ENCODE results near the gene PHACTR1.

PHACTR1 gene

DNA sequence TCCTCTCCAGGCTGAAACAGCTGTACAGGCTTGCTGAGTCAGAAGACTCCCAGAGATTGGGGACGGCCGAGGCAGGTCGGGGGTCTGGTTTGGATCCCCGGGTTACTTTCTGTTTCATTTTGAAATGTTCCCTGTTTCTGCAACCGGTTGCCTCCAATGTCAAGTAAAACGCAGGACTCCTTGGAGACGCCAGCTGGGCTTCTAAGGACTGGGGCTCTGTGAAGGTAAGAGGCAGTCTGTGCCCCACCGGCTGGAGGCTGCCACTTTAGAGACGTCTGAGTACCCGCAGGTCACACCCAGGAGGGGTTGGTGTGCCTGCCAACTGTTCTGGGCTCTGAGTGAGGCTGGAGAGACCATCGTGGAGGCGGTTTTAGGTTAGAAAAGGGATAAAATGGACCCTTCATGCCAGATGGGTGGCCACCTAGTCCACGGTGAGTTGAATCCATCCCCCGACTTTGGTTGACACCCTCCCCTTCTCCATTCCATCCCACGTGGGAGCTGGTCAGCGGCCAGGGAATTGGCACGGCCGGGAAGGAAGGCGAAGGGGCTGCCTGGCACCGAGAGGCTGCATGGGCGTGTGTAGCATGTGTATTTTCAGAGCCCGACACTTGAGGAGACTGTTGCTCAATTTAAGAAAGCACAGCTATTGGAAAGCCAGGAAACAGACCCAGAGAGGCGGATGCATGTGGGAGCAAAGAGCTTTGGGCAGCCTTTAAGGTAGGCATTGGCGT lies 240.9 kb downstream of the PHACTR1 start:
- Histone ChIP-seq H3K9me3 (ENCODE audit: low read length) (no peaks in the 10 kb centered on the region), H3K4me3 (ENCODE audit: low read depth in 1 of 2, low read length in 2 of 2) (peak overlapping the region; percentile 81 to 90), H3K36me3 (ENCODE audit: insufficient read depth, low read length) (no peaks in the 10 kb centered on the region), H3K4me1 (ENCODE audit: insufficient read depth, low read length) (peaks cover 10% of the 10 kb centered on the region), H3K9ac (ENCODE audit: low read length) (peak overlapping the region; percentile 20), H3K27me3 (ENCODE audit: control insufficient read depth in 1 of 2, insufficient read depth in 2 of 2, low read length in 2 of 2) (no peaks in the 10 kb centered on the region), H3K27ac (ENCODE audit: low read depth, low read length) (peak overlapping the region; percentile 85)

DNA sequence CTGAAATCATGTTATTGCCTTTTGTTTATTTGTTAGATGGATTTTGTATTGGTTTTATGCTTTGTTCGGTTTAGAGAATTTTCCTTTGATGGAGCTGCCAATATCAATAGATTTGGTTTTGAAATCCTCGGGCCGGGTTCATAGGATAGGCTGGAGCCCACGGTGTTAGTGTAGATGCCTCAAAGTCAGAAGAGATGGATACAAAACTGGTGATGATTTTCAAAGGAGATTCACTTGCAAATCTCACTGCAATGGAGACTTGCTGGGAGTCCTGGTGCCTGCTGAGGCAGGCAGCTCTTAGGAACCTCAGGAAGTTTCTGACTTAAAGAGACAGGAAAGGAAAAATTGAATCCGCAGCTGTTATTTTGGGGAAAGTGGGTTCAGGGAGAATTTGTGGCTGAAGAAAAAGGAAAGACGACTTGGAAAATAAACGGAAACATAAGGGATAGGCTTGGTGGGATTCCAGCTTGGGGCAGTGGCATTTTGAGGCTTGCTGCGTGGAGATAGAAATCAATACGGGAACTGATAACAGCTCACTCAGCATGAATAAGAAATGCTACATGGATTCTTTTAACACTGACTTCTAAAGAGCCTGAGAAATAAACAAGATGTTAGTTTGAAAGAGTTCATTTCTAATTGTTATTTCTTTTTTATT lies 241.6 kb downstream of the PHACTR1 start:
- H3K4me1 ChIP-seq (ENCODE audit: insufficient read depth, low read length) = peaks cover 8% of the 10 kb centered on the region
- H3K27ac ChIP-seq (ENCODE audit: low read depth, low read length) = peak overlapping the region; percentile 85
- H3K9ac ChIP-seq (ENCODE audit: low read length) = peak overlapping the region; percentile 20
- peak overlapping the region; percentile 81 to 90 for H3K4me3 ChIP-seq (ENCODE audit: low read depth in 1 of 2, low read length in 2 of 2)
- no peaks in the 10 kb centered on the region for H3K9me3 ChIP-seq (ENCODE audit: low read length)
- H3K36me3 ChIP-seq (ENCODE audit: insufficient read depth, low read length) = no peaks in the 10 kb centered on the region
- H3K27me3 ChIP-seq (ENCODE audit: control insufficient read depth in 1 of 2, insufficient read depth in 2 of 2, low read length in 2 of 2) = no peaks in the 10 kb centered on the region

DNA sequence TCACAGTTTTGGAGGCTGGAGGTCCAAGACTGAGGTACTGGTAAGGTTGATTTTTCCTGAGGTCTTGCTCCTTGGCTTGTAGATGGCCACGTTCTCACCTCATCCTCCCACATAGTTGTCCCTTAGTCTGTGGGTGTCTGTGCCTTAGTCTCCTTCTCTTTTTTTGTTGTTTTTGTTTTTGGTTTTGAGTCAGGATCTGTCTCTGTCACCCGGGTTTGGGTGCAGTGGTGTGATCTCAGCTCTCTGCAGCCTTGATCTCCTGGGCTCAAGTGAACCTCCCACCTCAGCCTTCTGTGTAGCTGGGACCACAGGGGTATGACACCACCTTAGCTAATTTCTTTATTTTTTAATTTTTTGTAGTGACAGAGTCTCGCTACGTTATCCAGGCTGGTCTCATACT lies 245.2 kb downstream of the PHACTR1 start:
- Histone ChIP-seq H3K4me1 (ENCODE audit: insufficient read depth, low read length) (peaks cover 8% of the 10 kb centered on the region), H3K27me3 (ENCODE audit: control insufficient read depth in 1 of 2, insufficient read depth in 2 of 2, low read length in 2 of 2) (no peaks in the 10 kb centered on the region), H3K27ac (ENCODE audit: low read depth, low read length) (no peak overlapping the region), H3K9me3 (ENCODE audit: low read length) (no peaks in the 10 kb centered on the region), H3K36me3 (ENCODE audit: insufficient read depth, low read length) (no peaks in the 10 kb centered on the region), H3K4me3 (ENCODE audit: low read depth in 1 of 2, low read length in 2 of 2) (no peak overlapping the region), H3K9ac (ENCODE audit: low read length) (no peak overlapping the region)

DNA sequence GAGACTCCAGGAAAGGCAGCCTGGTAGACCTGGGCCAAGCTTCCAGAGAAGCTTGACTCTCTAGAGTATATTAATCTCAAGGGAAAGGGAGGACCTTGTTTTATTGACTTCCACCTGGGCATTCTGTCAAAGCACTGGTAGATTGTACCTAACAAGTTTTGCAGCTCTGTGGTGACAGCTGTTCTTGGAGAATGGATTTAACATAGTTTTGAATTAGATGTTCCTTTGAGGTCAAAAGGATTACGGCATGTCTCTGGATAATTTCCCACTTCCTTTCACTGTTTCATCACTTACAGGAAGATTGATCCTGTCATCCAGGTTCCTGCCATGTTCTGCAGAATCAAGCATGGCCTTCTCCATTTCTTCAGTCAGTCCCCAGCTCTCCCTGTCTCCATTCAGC lies 246.0 kb downstream of the PHACTR1 start:
- H3K9ac ChIP-seq (ENCODE audit: low read length) = no peak overlapping the region
- H3K27ac ChIP-seq (ENCODE audit: low read depth, low read length) = no peak overlapping the region
- H3K36me3 ChIP-seq (ENCODE audit: insufficient read depth, low read length) = no peaks in the 10 kb centered on the region

DNA sequence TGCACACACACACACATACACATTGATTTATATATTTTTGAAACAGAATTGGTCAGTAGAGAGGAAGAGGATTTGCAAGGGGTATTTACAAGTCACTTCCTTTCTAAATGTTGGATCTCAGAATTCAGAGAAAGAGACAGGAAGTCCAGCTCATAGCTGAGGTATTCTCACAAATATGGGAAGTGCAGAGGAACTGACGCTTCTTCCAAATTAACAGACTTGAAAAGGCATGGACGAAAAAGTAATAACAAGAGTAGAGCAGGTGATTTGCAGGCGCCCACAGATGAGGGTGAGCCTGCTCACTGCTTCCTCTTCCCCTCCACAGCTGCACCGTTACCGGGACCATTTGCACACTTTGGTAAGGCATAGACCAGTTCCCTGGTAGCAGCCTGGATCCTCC lies 246.4 kb downstream of the PHACTR1 start:
- H3K9ac ChIP-seq (ENCODE audit: low read length) = no peak overlapping the region
- H3K4me1 ChIP-seq (ENCODE audit: insufficient read depth, low read length) = peaks cover 8% of the 10 kb centered on the region
- H3K27me3 ChIP-seq (ENCODE audit: control insufficient read depth in 1 of 2, insufficient read depth in 2 of 2, low read length in 2 of 2) = no peaks in the 10 kb centered on the region
- H3K9me3 ChIP-seq (ENCODE audit: low read length) = no peaks in the 10 kb centered on the region
- H3K27ac ChIP-seq (ENCODE audit: low read depth, low read length) = no peak overlapping the region
- no peak overlapping the region for H3K4me3 ChIP-seq (ENCODE audit: low read depth in 1 of 2, low read length in 2 of 2)
- no peaks in the 10 kb centered on the region for H3K36me3 ChIP-seq (ENCODE audit: insufficient read depth, low read length)

More for the DNA sequence above, 246.0 kb downstream of the PHACTR1 start:
- Histone ChIP-seq H3K4me3 (ENCODE audit: low read depth in 1 of 2, low read length in 2 of 2) (no peak overlapping the region), H3K27me3 (ENCODE audit: control insufficient read depth in 1 of 2, insufficient read depth in 2 of 2, low read length in 2 of 2) (no peaks in the 10 kb centered on the region), H3K9me3 (ENCODE audit: low read length) (no peaks in the 10 kb centered on the region), H3K4me1 (ENCODE audit: insufficient read depth, low read length) (peaks cover 8% of the 10 kb centered on the region)

DNA sequence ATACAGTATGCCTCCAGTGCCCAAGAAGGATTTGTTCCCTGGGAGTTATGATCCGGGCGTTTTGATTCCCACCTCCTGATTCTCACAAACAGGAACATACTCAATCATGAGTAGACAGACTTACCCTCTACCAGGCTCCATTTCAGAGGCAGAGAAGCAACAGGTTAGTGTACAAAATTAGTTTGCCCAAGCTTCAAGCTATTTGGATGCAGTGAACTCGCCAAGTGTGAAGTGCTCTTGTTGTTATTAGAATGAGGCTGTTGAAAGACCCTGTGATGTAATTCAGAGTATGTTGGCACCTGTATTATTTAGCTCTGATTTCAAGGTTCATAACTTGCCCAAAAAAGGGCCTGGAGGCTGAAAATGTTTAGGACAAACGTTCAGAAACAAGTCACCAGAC lies 247.0 kb downstream of the PHACTR1 start:
- no peaks in the 10 kb centered on the region for H3K9me3 ChIP-seq (ENCODE audit: low read length)
- H3K36me3 ChIP-seq (ENCODE audit: insufficient read depth, low read length) = no peaks in the 10 kb centered on the region
- no peaks in the 10 kb centered on the region for H3K27me3 ChIP-seq (ENCODE audit: control insufficient read depth in 1 of 2, insufficient read depth in 2 of 2, low read length in 2 of 2)
- H3K27ac ChIP-seq (ENCODE audit: low read depth, low read length) = no peak overlapping the region
- no peak overlapping the region for H3K4me3 ChIP-seq (ENCODE audit: low read depth in 1 of 2, low read length in 2 of 2)
- H3K9ac ChIP-seq (ENCODE audit: low read length) = no peak overlapping the region
- H3K4me1 ChIP-seq (ENCODE audit: insufficient read depth, low read length) = peaks cover 2% of the 10 kb centered on the region

DNA sequence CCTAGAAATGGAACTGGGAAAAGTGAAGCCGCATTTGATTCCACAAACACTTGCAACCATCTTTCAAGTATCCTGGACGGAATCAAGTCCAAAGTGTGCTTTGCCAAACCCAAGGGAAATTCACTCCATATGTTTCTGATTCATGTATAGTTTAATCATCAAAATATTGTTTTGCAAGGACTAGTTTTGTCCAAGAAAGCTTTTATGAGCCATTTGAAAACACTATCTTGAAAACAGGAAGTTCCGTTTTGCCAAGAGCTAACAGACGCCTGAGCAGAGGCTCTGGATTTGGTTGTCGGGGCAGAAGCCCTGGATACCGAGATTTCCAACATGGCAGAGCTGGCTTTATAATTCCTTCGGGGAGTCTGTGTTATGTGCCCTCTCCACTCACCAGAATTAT lies 251.1 kb downstream of the PHACTR1 start:
- Histone ChIP-seq H3K4me3 (ENCODE audit: low read depth in 1 of 2, low read length in 2 of 2) (no peak overlapping the region), H3K9ac (ENCODE audit: low read length) (no peak overlapping the region), H3K27me3 (ENCODE audit: control insufficient read depth in 1 of 2, insufficient read depth in 2 of 2, low read length in 2 of 2) (no peaks in the 10 kb centered on the region), H3K9me3 (ENCODE audit: low read length) (no peaks in the 10 kb centered on the region), H3K4me1 (ENCODE audit: insufficient read depth, low read length) (no peaks in the 10 kb centered on the region), H3K36me3 (ENCODE audit: insufficient read depth, low read length) (no peaks in the 10 kb centered on the region), H3K27ac (ENCODE audit: low read depth, low read length) (no peak overlapping the region)

DNA sequence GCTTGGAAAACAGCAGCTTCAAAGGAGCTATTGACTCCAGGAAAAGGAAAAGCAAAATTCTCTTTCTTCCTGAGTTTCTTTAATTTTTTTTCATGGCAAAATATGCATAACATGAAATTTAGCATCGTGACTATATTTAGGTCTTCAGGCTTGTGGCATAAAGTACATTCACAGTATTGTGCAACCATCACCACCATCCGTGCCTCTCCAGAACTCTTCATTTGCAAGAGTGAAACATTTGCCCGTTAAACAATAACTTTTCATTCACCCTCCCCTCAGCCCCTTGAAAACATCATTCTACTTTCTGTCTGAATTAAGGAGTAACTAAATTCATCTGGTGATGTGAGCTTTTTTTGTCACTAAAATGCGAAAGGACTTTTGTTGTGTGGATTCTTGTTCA lies 251.7 kb downstream of the PHACTR1 start:
- Histone ChIP-seq H3K4me1 (ENCODE audit: insufficient read depth, low read length) (peaks cover under 1% of the 10 kb centered on the region), H3K4me3 (ENCODE audit: low read depth in 1 of 2, low read length in 2 of 2) (no peak overlapping the region), H3K9ac (ENCODE audit: low read length) (no peak overlapping the region), H3K27ac (ENCODE audit: low read depth, low read length) (no peak overlapping the region), H3K9me3 (ENCODE audit: low read length) (no peaks in the 10 kb centered on the region), H3K36me3 (ENCODE audit: insufficient read depth, low read length) (no peaks in the 10 kb centered on the region), H3K27me3 (ENCODE audit: control insufficient read depth in 1 of 2, insufficient read depth in 2 of 2, low read length in 2 of 2) (no peaks in the 10 kb centered on the region)

DNA sequence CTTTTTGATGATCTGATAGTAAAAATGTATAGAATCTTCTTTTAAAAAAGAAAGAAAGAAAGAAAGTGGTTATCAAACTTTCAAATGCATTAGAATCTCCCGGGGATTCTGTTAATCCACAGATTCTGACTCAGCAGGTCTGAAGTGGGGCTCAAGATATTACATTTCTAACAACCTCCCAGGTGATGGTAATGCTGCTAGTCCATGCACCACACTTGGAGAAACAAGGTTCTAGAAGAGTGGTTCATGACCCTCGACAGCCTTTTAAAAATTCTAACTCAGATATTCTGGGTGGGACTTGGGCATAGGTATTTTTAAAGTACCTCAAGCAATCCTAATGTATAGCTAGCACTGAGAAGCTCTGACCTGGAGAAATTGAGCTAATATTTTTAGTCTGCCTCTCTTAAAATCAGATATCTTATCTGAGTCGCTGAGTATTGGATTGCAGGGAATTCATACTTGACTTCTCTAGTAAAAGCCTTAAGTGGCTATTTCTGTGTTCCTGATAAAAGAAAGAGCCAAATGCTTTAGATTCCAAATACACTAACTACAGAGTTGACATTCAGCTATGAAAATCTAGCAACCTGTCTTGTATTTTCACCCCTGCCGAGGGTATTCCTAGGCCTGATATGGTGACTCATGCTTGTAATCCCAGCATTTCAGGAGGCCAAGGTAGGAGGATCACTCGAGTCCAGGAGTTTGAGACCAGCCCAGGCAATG lies 252.4 kb downstream of the PHACTR1 start:
- no peak overlapping the region for H3K27ac ChIP-seq (ENCODE audit: low read depth, low read length)
- H3K9ac ChIP-seq (ENCODE audit: low read length) = no peak overlapping the region
- no peaks in the 10 kb centered on the region for H3K27me3 ChIP-seq (ENCODE audit: control insufficient read depth in 1 of 2, insufficient read depth in 2 of 2, low read length in 2 of 2)
- no peaks in the 10 kb centered on the region for H3K9me3 ChIP-seq (ENCODE audit: low read length)
- peaks cover 4% of the 10 kb centered on the region for H3K4me1 ChIP-seq (ENCODE audit: insufficient read depth, low read length)
- no peaks in the 10 kb centered on the region for H3K36me3 ChIP-seq (ENCODE audit: insufficient read depth, low read length)
- H3K4me3 ChIP-seq (ENCODE audit: low read depth in 1 of 2, low read length in 2 of 2) = no peak overlapping the region

DNA sequence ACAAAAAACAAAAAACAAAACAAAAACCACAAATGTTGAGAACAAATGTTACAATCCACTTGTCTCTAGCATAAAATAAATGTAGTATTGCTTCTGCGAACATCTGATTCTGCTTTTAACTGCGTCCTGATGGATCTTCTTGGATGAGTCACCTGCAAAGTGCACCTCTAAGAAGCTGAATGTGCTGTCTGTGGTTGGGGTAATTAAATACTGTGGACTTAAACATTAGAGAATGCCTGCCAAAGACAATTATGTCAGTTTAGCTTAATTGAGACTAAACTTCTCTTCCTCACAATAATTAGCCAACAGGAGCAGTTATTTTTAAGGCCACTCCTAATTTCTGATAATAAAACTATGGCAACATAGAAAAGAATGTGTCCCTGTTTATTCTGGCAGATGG lies 253.4 kb downstream of the PHACTR1 start:
- Histone ChIP-seq H3K36me3 (ENCODE audit: insufficient read depth, low read length) (no peaks in the 10 kb centered on the region), H3K4me3 (ENCODE audit: low read depth in 1 of 2, low read length in 2 of 2) (no peak overlapping the region), H3K9ac (ENCODE audit: low read length) (no peak overlapping the region), H3K27ac (ENCODE audit: low read depth, low read length) (no peak overlapping the region), H3K4me1 (ENCODE audit: insufficient read depth, low read length) (peaks cover 4% of the 10 kb centered on the region), H3K9me3 (ENCODE audit: low read length) (no peaks in the 10 kb centered on the region), H3K27me3 (ENCODE audit: control insufficient read depth in 1 of 2, insufficient read depth in 2 of 2, low read length in 2 of 2) (no peaks in the 10 kb centered on the region)

DNA sequence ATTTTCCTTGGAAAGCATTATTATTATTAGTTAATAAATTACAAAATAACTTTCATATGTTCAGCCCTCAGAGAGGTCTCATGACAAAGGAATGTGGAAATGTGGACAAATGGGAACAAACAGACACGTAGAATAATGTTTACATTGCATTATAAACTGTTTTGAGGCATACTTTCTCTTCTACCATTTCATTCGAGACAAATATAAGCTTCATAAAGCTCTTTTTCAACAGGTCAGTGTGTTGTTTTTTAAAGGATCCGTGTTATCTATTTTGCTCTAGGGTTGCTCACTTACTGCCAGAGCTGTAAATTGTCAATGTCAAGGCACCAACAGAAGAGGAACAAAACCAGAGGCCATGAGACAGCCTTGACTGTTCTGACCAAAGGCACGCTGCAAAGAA lies 256.8 kb downstream of the PHACTR1 start:
- no peaks in the 10 kb centered on the region for H3K27me3 ChIP-seq (ENCODE audit: control insufficient read depth in 1 of 2, insufficient read depth in 2 of 2, low read length in 2 of 2)
- no peak overlapping the region for H3K27ac ChIP-seq (ENCODE audit: low read depth, low read length)
- H3K9ac ChIP-seq (ENCODE audit: low read length) = no peak overlapping the region
- no peaks in the 10 kb centered on the region for H3K9me3 ChIP-seq (ENCODE audit: low read length)
- H3K4me3 ChIP-seq (ENCODE audit: low read depth in 1 of 2, low read length in 2 of 2) = no peak overlapping the region
- H3K36me3 ChIP-seq (ENCODE audit: insufficient read depth, low read length) = no peaks in the 10 kb centered on the region
- H3K4me1 ChIP-seq (ENCODE audit: insufficient read depth, low read length) = peaks cover 4% of the 10 kb centered on the region

Measured in muscle layer of colon (tissue), 2 donors.